ENCODE results near the gene CDC34.
A peak's percentile ranks its signal among the peaks of the same experiment; 100 is the strongest.

Gene CDC34

DNA sequence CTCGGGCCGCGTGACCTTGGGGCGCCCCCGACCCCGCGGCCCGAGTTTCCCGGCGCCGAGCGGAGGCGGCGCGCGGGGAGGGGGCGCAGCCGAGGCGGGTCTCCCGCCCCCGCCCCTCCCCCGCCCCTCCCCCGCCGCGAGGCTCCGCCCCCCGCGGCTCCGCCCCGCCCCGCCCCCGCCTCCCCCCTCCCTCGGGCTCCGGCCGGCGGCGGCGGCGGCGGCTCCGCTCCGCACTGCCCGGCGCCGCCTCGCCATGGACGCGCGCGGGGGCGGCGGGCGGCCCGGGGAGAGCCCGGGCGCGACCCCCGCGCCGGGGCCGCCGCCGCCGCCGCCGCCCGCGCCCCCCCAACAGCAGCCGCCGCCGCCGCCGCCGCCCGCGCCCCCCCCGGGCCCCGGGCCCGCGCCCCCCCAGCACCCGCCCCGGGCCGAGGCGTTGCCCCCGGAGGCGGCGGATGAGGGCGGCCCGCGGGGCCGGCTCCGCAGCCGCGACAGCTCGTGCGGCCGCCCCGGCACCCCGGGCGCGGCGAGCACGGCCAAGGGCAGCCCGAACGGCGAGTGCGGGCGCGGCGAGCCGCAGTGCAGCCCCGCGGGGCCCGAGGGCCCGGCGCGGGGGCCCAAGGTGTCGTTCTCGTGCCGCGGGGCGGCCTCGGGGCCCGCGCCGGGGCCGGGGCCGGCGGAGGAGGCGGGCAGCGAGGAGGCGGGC lies 58.3 kb downstream of the CDC34 start, which contains the start of gene HCN2:
TSS of gene HCN2 (plus strand) at position 189 of the 703 bp plus-strand sequence. CDS start at position 254, 65 bp downstream.
- no peak for DNase-seq

DNA sequence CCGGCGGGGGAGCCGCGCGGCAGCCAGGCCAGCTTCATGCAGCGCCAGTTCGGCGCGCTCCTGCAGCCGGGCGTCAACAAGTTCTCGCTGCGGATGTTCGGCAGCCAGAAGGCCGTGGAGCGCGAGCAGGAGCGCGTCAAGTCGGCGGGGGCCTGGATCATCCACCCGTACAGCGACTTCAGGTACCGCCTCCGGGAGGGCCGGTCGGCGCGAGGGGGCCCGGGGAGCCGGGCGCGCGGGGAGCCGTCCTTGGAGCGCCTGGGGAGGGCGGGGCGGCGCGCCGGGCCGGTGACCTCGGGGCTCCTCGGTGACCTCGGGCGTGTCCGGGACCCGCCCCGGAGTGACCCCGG lies 58.8 kb downstream of the CDC34 start:
- DNase-seq, result peak; percentile 61

DNA sequence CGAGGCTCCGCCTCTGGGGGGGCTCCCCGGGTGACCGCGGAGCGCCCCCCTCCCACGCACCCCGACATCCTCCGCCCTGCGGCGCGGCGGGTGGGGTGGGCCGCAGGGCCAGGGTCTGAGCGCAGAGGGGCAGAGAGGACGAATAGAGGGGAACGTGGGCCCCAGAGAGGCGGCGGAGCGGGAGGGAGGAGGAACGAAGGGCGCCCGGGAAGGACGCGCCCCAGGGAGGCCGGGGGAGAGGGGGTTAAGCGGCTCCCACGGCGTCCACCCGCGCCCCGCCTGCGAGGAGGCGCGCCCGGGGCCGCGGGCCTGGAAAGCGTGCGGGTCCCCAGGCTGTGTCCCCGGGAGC lies 59.2 kb downstream of the CDC34 start:
- DNase-seq, result no peak

DNA sequence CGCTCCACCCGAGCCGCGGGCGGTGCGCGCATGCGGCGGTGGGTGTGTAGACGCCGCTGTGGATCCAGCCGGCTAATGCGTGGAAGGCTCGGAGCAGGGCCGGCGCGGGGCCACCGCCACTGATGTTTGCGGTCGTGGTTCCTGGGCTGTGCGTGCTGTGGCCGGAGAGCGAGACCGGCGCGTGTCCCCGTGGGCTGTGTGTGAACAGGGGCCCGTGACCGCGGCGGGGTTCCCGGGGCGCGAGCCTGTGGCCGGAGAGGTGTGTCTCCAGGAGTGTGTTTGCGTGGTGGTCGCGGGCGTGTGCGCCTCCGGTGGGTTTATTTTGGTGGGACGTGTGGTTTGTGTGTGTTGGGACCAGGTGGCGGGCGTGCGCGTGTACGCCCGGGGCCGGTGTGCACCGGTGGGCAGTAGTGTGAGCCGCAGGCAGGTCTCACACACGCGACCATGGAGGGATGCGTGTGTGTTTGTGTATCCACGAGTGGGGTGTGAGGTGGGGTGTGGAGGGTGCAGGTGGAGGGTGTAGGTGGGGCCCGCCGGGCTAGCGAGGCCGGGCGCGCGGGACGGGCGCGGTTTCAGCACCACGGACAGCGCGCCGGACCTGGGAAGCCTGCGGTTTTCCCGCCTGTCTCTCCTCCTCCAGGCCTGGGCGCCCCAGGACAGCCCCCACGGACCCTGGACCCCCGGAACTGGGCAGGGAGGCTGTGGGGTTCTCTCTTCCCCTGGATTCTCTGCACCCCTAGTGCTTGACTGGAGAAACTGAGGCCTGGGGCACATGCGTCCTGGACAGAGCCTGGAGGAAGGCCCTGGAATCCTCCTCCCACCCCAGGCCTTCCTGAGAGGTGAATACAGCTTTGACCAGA lies 59.8 kb downstream of the CDC34 start:
- peak; percentile 53 for DNase-seq

Data from hematopoietic multipotent progenitor cell treated with erythropoietin and hydrocortisone succinate and interleukin-3 and kit ligand, for 4 days (in vitro differentiated cells).